ENCODE measurements around the gene WDFY4.
A peak's percentile ranks its signal among the peaks of the same experiment; 100 is the strongest.

WDFY4 gene

DNA sequence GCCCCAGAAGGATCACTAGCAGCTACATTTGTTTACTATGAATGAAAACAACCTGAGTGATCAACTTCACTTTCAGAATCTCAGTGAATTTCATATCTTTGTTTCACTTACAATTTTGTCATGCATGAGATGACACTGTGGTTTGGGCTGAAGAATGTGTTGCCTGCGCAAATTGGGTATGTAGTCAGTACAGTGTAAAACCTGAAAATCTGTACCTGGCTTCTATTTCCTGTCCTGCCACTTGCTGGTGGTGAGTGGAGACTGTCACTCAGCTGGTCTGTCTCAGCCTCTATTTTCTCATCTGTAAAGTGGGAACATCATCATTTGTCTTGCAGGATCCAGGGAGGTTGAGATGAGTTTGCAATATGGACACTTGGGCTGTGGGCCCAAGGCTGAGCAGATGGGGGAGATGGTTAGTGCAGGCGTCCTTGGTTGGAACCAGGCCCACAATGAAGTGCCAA is 118.0 kb downstream of the WDFY4 start:
- Mint-ChIP-seq H3K4me1 (ENCODE audit: low read depth) (peaks cover 80% of the 10 kb centered on the region), H3K4me3 (no peak overlapping the region), H3K9me3 (no peaks in the 10 kb centered on the region), H3K27ac (peak overlapping the region; percentile 73), H3K36me3 (ENCODE audit: low read depth) (peaks cover 94% of the 10 kb centered on the region), H3K27me3 (no peaks in the 10 kb centered on the region)
- intact Hi-C loops (cut with micrococcal nuclease) = no loop called here

DNA sequence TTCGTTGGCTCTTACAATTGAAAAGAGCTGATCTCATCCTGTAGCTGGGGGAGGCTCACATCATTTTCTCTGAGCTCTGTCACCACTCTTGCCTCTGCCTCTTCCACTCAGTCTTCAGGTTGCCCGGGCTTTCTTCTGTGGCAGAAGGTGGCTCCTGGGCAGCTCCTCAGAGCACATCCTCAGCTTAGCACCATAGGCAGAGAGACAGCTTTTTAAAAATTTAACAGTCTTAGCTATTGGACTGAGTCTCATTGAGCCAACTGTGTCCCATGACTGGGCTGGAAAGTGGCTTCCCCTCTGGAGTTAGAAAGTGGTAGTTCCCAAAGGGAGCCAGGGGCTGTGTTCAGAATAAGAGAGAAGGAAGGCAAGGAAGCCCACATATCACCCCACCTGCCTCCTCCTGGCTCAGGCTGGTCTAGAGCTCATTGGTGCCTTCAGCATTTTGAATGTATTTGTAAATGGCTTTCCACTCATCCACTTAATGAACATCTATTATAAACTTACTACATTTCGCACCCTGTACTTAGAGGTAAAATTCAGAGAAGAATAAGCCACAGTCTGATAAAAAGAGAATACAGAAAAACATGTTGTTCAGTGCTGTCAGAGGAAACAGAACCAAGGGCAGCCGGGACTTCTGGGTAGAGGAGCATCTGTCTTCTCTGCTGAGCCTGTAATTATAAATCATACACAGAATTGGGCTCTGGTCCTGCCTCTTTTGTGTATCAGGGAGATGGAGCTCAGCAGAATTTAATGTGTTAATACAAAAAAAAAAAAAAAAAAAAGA is 119.3 kb downstream of the WDFY4 start:
- Mint-ChIP-seq H3K4me1 (ENCODE audit: low read depth) (peaks cover 67% of the 10 kb centered on the region), H3K4me3 (no peak overlapping the region), H3K27me3 (no peaks in the 10 kb centered on the region), H3K9me3 (no peaks in the 10 kb centered on the region), H3K36me3 (ENCODE audit: low read depth) (peaks cover 80% of the 10 kb centered on the region), H3K27ac (peak overlapping the region; percentile 73)
- intact Hi-C loops (cut with micrococcal nuclease) = no loop called here

DNA sequence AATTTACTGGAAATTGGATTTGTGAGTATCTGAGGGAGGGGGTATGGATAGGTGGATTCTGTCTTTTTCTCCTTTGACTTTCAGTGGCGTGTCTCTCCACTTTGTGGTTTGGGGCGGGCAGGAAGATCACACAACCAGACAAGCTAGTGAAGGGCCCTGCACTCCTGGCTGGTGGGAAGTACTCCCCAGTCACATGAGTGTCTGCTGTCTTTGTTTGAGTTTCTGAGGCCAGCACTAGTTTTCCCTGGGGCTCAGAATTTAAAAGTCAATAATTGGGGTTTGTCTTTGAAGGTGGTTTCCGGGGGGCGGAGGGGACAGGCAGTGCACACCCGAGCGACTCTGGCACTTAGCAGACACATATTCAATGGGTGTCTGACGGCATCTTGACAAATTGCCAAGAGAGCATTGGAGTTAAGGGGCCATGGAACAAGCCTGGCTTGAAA is 120.1 kb downstream of the WDFY4 start:
- Mint-ChIP-seq H3K36me3 (ENCODE audit: low read depth) (peaks cover 73% of the 10 kb centered on the region), H3K27me3 (no peaks in the 10 kb centered on the region), H3K4me1 (ENCODE audit: low read depth) (peaks cover 59% of the 10 kb centered on the region), H3K9me3 (no peaks in the 10 kb centered on the region), H3K27ac (peak overlapping the region; percentile 73), H3K4me3 (no peak overlapping the region)
- intact Hi-C loops (cut with micrococcal nuclease) = no loop called here

DNA sequence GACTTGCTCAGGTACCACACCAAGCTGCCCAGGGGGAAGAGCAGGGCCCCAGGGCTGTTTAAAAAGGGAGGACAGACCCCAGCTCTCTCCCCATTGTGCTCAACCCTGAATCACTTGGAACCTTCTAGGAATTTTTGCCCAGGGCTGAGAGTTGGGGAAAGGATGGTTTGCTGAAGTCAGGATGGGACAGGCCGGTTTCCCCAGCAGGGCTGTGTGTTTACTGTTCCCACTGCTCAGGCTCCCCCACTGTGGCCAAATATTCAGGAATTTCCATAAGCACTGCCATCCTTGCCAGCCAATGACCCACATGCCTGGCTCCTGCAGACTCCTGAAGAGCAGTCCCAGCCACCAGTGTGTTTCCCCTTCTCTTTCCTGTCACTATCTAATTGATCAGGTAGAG is 120.7 kb downstream of the WDFY4 start:
- Mint-ChIP-seq H3K36me3 (ENCODE audit: low read depth) (peaks cover 66% of the 10 kb centered on the region), H3K4me1 (ENCODE audit: low read depth) (peaks cover 53% of the 10 kb centered on the region), H3K9me3 (no peaks in the 10 kb centered on the region), H3K27ac (peak overlapping the region; percentile 73), H3K27me3 (no peaks in the 10 kb centered on the region), H3K4me3 (no peak overlapping the region)
- intact Hi-C loops (cut with micrococcal nuclease) = no loop called here

- Mint-ChIP-seq H3K4me1 (ENCODE audit: low read depth) (peaks cover 48% of the 10 kb centered on the region), H3K9me3 (no peaks in the 10 kb centered on the region), H3K4me3 (no peak overlapping the region), H3K27ac (peak overlapping the region; percentile 73), H3K27me3 (no peaks in the 10 kb centered on the region), H3K36me3 (ENCODE audit: low read depth) (peaks cover 63% of the 10 kb centered on the region)
- intact Hi-C loops (cut with micrococcal nuclease) = no loop called here
Observed at GRCh38 chr10:48805848-48806247, 121.2 kb downstream of the WDFY4 start.

GRCh38 chr10:48806342-48806741 is 121.7 kb downstream of the WDFY4 start:
- Mint-ChIP-seq H3K27me3 (no peaks in the 10 kb centered on the region), H3K36me3 (ENCODE audit: low read depth) (peaks cover 59% of the 10 kb centered on the region), H3K4me1 (ENCODE audit: low read depth) (peaks cover 43% of the 10 kb centered on the region), H3K27ac (peak overlapping the region; percentile 73), H3K4me3 (no peak overlapping the region), H3K9me3 (no peaks in the 10 kb centered on the region)
- intact Hi-C loops (cut with micrococcal nuclease) = no loop called here

GRCh38 chr10:48807791-48808470 is 123.3 kb downstream of the WDFY4 start:
- H3K4me1 Mint-ChIP-seq (ENCODE audit: low read depth) = peaks cover 42% of the 10 kb centered on the region
- H3K27ac Mint-ChIP-seq = no peak overlapping the region
- intact Hi-C loops (cut with micrococcal nuclease) = no loop called here
- no peaks in the 10 kb centered on the region for H3K27me3 Mint-ChIP-seq
- H3K9me3 Mint-ChIP-seq = no peaks in the 10 kb centered on the region
- H3K4me3 Mint-ChIP-seq = no peak overlapping the region
- peaks cover 43% of the 10 kb centered on the region for H3K36me3 Mint-ChIP-seq (ENCODE audit: low read depth)

DNA sequence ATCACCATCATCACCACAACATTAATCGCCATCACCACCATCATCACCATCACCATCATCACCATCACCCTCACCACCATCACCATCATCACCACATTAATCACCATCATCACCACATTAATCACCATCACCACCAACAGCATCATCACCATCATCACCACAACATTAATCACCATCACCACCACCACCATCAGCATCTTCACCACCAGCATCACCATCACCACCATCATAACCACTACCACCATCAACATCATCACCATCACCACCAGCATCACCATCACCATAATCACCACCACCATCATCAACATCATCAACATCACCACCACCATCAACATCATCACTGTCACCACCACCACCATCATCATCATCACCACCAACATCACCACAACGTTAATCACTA is 124.6 kb downstream of the WDFY4 start:
- H3K4me1 Mint-ChIP-seq (ENCODE audit: low read depth) = peaks cover 29% of the 10 kb centered on the region
- intact Hi-C loops (cut with micrococcal nuclease) = no loop called here
- H3K36me3 Mint-ChIP-seq (ENCODE audit: low read depth) = peaks cover 36% of the 10 kb centered on the region
- no peaks in the 10 kb centered on the region for H3K9me3 Mint-ChIP-seq
- H3K4me3 Mint-ChIP-seq = no peak overlapping the region
- H3K27ac Mint-ChIP-seq = no peak overlapping the region
- H3K27me3 Mint-ChIP-seq = no peaks in the 10 kb centered on the region

DNA sequence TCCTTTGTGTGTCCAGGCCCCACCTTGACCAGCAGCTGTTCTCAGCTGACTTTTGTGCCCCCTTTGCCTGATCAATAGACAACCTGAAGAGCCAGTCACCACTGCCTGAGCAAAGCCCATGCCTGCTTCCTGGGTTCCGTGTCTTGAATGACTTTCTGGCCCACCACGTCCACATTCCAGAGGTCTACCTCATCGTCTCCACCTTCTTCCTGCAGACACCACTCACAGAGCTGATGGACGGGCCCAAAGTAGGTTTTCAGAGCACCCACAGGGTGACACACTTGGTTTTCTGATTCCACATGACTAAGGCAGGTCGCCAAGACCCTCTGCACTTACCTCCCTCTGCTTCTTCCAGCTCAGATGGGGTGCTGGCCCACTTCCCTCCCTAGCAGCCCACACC is 126.8 kb downstream of the WDFY4 start:
- Mint-ChIP-seq H3K36me3 (ENCODE audit: low read depth) (peaks cover 36% of the 10 kb centered on the region), H3K27me3 (no peaks in the 10 kb centered on the region), H3K4me1 (ENCODE audit: low read depth) (peaks cover 7% of the 10 kb centered on the region), H3K27ac (no peak overlapping the region), H3K4me3 (no peak overlapping the region), H3K9me3 (no peaks in the 10 kb centered on the region)
- intact Hi-C loops (cut with micrococcal nuclease) = no loop called here

GRCh38 chr10:48811917-48812316 is 127.2 kb downstream of the WDFY4 start:
- Mint-ChIP-seq H3K27ac (no peak overlapping the region), H3K36me3 (ENCODE audit: low read depth) (peaks cover 36% of the 10 kb centered on the region), H3K4me1 (ENCODE audit: low read depth) (peaks cover 5% of the 10 kb centered on the region), H3K4me3 (no peak overlapping the region), H3K27me3 (no peaks in the 10 kb centered on the region), H3K9me3 (no peaks in the 10 kb centered on the region)
- intact Hi-C loops (cut with micrococcal nuclease) = no loop called here

GRCh38 chr10:48813291-48813690 is 128.6 kb downstream of the WDFY4 start:
- no peak overlapping the region for H3K4me3 Mint-ChIP-seq
- H3K27me3 Mint-ChIP-seq = no peaks in the 10 kb centered on the region
- H3K36me3 Mint-ChIP-seq (ENCODE audit: low read depth) = peaks cover 47% of the 10 kb centered on the region
- H3K4me1 Mint-ChIP-seq (ENCODE audit: low read depth) = peaks cover 5% of the 10 kb centered on the region
- no peak overlapping the region for H3K27ac Mint-ChIP-seq
- H3K9me3 Mint-ChIP-seq = no peaks in the 10 kb centered on the region
- intact Hi-C loops (cut with micrococcal nuclease) = no loop called here

GRCh38 chr10:48813825-48814224 is 129.2 kb downstream of the WDFY4 start:
- Mint-ChIP-seq H3K4me3 (no peak overlapping the region), H3K9me3 (no peaks in the 10 kb centered on the region), H3K4me1 (ENCODE audit: low read depth) (peaks cover 5% of the 10 kb centered on the region), H3K36me3 (ENCODE audit: low read depth) (peaks cover 52% of the 10 kb centered on the region), H3K27ac (no peak overlapping the region), H3K27me3 (no peaks in the 10 kb centered on the region)
- intact Hi-C loops (cut with micrococcal nuclease) = no loop called here

- Mint-ChIP-seq H3K27ac (no peak overlapping the region), H3K4me1 (ENCODE audit: low read depth) (peaks cover 5% of the 10 kb centered on the region), H3K9me3 (no peaks in the 10 kb centered on the region), H3K4me3 (no peak overlapping the region), H3K36me3 (ENCODE audit: low read depth) (peaks cover 63% of the 10 kb centered on the region), H3K27me3 (no peaks in the 10 kb centered on the region)
- intact Hi-C loops (cut with micrococcal nuclease) = no loop called here
Observed at GRCh38 chr10:48814933-48815332, 130.3 kb downstream of the WDFY4 start.

DNA sequence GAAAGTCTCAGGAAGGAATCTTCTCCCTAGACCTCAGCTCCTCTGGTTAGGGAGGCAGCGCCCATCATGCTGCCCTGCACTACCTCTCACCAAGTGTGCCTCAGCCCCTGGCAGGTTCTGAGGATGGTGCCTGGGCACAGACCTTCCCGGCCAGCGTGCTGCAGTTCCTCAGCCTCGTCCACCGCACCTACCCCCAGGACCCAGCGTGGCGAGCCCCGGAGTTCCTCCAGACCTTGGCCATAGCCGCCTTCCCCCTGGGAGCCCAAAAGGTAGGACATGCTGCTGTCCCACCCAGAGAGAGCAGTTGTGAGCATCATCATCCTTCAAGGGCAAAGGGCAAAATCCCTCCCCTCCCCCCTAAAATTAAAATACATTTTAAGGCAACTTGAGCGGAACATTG is 132.5 kb downstream of the WDFY4 start:
- Mint-ChIP-seq H3K4me1 (ENCODE audit: low read depth) (peaks cover 5% of the 10 kb centered on the region), H3K4me3 (no peak overlapping the region), H3K27ac (no peak overlapping the region), H3K9me3 (no peaks in the 10 kb centered on the region), H3K36me3 (ENCODE audit: low read depth) (peaks cover 85% of the 10 kb centered on the region), H3K27me3 (no peaks in the 10 kb centered on the region)
- intact Hi-C loops (cut with micrococcal nuclease) = no loop called here
